GM12878 (cell line): ENCODE data around the gene ABCC4. TPM values are rescaled to one million over a fixed set of nuclear protein-coding genes. Genes with fewer than 3 reads are reported as not detected.

Source experiments
- ATAC-seq: fragments of 200-7000 bp; cut with Tn5 transposase; 3 replicates; pipeline ENCODE4 v1.9.1; 2020; ENCODE audit warnings: mild to moderate bottlenecking, moderate library complexity
- BruUV-seq: library from RNA; stranded (reverse); fragments of 400-500 nt; replicated peaks from 2 replicates; lab custom pipeline; 2021; lab: Mats Ljungman, UMichigan
- CTCF ChIA-PET: fragments of 300-600 bp; sonication (Branson Sonifier 250); formaldehyde crosslinking; extraction: SDS; loops from one replicate; lab custom pipeline; 2021; ENCODE audit warnings: inconsistent platforms; lab: Yijun Ruan, JAX
- POLR2A ChIA-PET: fragments of 350-600 bp; formaldehyde crosslinking; extraction: SDS; loops from one replicate; lab custom pipeline; 2021; ENCODE audit warnings: inconsistent platforms; lab: Charles Lee
- RAD21 ChIA-PET: fragments of 300-600 bp; sonication (Branson Sonifier 250); formaldehyde crosslinking; loops from one replicate; lab custom pipeline; 2023; ENCODE audit warnings: antibody characterized with exemption; ENCODE audit not compliant: unreplicated experiment; lab: Charles Lee
- SMC1A ChIA-PET: fragments of 300-600 bp; sonication (Branson Sonifier 250); formaldehyde crosslinking; loops from one replicate; lab custom pipeline; 2023; ENCODE audit not compliant: unreplicated experiment, uncharacterized antibody; lab: Charles Lee
- DNase-seq: peaks from one replicate; pipeline ENCODE4 v3.0.0-alpha.2; 2011; ENCODE audit warnings: low read depth, low spot score
- FAIRE-seq: peaks from 3 replicates; lab custom pipeline; 2011; peaks lifted over from hg19 to GRCh38; lab: Jason Lieb, UNC
- H2AFZ ChIP-seq: 2 replicates; pipeline ENCODE4 v1.6.0; 2011; ENCODE audit warnings: low read depth, low read length, control low read depth; ENCODE audit not compliant: control insufficient read depth
- H3K27ac ChIP-seq: 2 replicates; pipeline ENCODE4 v1.5.1; 2011; ENCODE audit warnings: control low read depth; ENCODE audit not compliant: control insufficient read depth, insufficient read depth
- H3K27me3 ChIP-seq, 2 experiments: replicated peaks in 1 of 2; 2 replicates each; pipeline versions ENCODE4 v1.6.0 to v1.6.1; 2011; ENCODE audit warnings: low read length in 1 of 2; ENCODE audit not compliant: control insufficient read depth in 2 of 2, insufficient read depth in 2 of 2
- H3K36me3 ChIP-seq, 2 experiments: 2 replicates each; pipeline ENCODE4 v1.5.1; 2011; ENCODE audit warnings: low read length in 1 of 2; ENCODE audit not compliant: control insufficient read depth in 2 of 2, insufficient read depth in 2 of 2
- H3K4me1 ChIP-seq: 2 replicates; pipeline ENCODE4 v1.6.1; 2011; ENCODE audit warnings: mild to moderate bottlenecking, low read length, moderate library complexity, mixed read lengths; ENCODE audit not compliant: control insufficient read depth, insufficient read depth
- H3K4me2 ChIP-seq: 2 replicates; pipeline ENCODE4 v1.6.0; 2011; ENCODE audit warnings: control low read depth; ENCODE audit not compliant: control insufficient read depth, insufficient read depth
- H3K4me3 ChIP-seq: fragments of 200-600 bp; sonication (generic); 2 replicates; pipeline ENCODE4 v1.5.1; 2016
- H3K79me2 ChIP-seq: 2 replicates; pipeline ENCODE4 v1.6.0; 2011; ENCODE audit warnings: low read length; ENCODE audit not compliant: control insufficient read depth, insufficient read depth
- H3K9ac ChIP-seq: 2 replicates; pipeline ENCODE4 v1.8.0; 2011; ENCODE audit warnings: low read length, control low read depth, mixed read lengths; ENCODE audit not compliant: control insufficient read depth, insufficient read depth
- H3K9me3 ChIP-seq: replicated peaks from 3 replicates; pipeline ENCODE4 v1.5.1; 2011; ENCODE audit warnings: mild to moderate bottlenecking, low read length; ENCODE audit not compliant: control insufficient read depth, insufficient read depth
- H4K20me1 ChIP-seq: 2 replicates; pipeline ENCODE4 v1.6.0; 2011; ENCODE audit not compliant: control insufficient read depth, insufficient read depth
- BMI1 ChIP-seq: fragments of 450-650 bp; IDR thresholded peaks from 2 replicates; pipeline ENCODE4 v1.6.1; 2016; ENCODE audit warnings: mild to moderate bottlenecking, moderate library complexity, borderline replicate concordance
- E4F1 ChIP-seq: fragments of 450-650 bp; IDR thresholded peaks from 2 replicates; pipeline ENCODE4 v1.6.1; 2018; ENCODE audit warnings: borderline replicate concordance, mild to moderate bottlenecking; ENCODE audit not compliant: partially characterized antibody
- EGR1 ChIP-seq, 2 experiments: IDR thresholded peaks; 1 replicate in 1 of 2; 2 replicates in 1 of 2; pipeline ENCODE4 v1.6.1; 2011 to 2012; ENCODE audit warnings: low read depth in 2 of 2, low read length in 2 of 2, borderline replicate concordance in 1 of 2, mild to moderate bottlenecking in 1 of 2, moderate library complexity in 1 of 2
- ETV6 ChIP-seq, 2 experiments: fragments of 450-650 bp in 1 of 2; IDR thresholded peaks in 1 of 2; conservative IDR thresholded peaks in 1 of 2; 2 replicates each; pipeline ENCODE4 v1.6.1; 2014; ENCODE audit warnings: antibody characterized with exemption in 1 of 2, borderline replicate concordance in 1 of 2, low read depth in 1 of 2, mild to moderate bottlenecking in 1 of 2, moderate library complexity in 1 of 2
- FOS ChIP-seq: IDR thresholded peaks from 3 replicates; pipeline ENCODE4 v1.6.1; 2011; ENCODE audit warnings: borderline replicate concordance; ENCODE audit not compliant: insufficient read length; ENCODE audit errors: extremely low read depth
- MYC ChIP-seq: IDR thresholded peaks from 2 replicates; pipeline ENCODE4 v1.6.1; 2011; ENCODE audit warnings: mild to moderate bottlenecking, low read length, moderate library complexity, inconsistent platforms; ENCODE audit not compliant: insufficient read depth, insufficient replicate concordance, insufficient read length, severe bottlenecking
- NR2C1 ChIP-seq: fragments of 450-650 bp; IDR thresholded peaks from 2 replicates; pipeline ENCODE4 v1.6.1; 2017; ENCODE audit warnings: antibody characterized with exemption, mild to moderate bottlenecking, moderate library complexity
- PAX5 ChIP-seq: IDR thresholded peaks from 2 replicates; pipeline ENCODE4 v1.6.1; 2011; ENCODE audit warnings: low read depth, low read length, borderline replicate concordance
- WGBS: methylation state at CpG from one replicate; pipeline ENCODE4 v1.1.6; 2016; ENCODE audit warnings: low lambda C conversion rate; ENCODE audit not compliant: insufficient replicate concordance, insufficient coverage; ENCODE audit errors: missing lambda C conversion rate; 5-methylcytosine and 5-hydroxymethylcytosine counted together
- in situ Hi-C: fragments of 300-500 bp; cut with MboI; formaldehyde crosslinking; loops from 9 replicates; pipeline ENCODE4 v1.14.3; 2018; ENCODE audit warnings: mixed read lengths
- intact Hi-C: fragments of 100-400 bp; cut with micrococcal nuclease; formaldehyde crosslinking; loops from one replicate; pipeline ENCODE4 v1.14.2; 2022; ENCODE audit not compliant: unreplicated experiment
- polyA plus RNA-seq, 11 experiments: library from polyadenylated mRNA; depleted of rRNA in 4 of 11; unstranded in 6 of 11; stranded (reverse) in 5 of 11; fragments of >200 nt; fragmentation: Nextera tagmentation in 4 of 11; fragmentation: Illumina TruSeq in 1 of 11; extraction: Ambion mirVana in 4 of 11; extraction: Trizol in 1 of 11; gene quantifications; 1 replicate in 1 of 11; 2 replicates in 10 of 11; pipeline versions ENCODE4 v1.2.1 to v1.2.3, GENCODE V29; 2011 to 2016; ENCODE audit warnings: inconsistent platforms in 2 of 11, missing spikeins in 2 of 11, low read depth in 1 of 11
- total RNA-seq, 4 experiments: library from RNA; depleted of rRNA in 3 of 4; stranded (reverse); fragments of >200 nt in 3 of 4; fragmentation: Illumina TruSeq in 1 of 4; extraction: Trizol in 1 of 4; gene quantifications; 2 replicates each; pipeline versions ENCODE4 v1.2.1 to v1.2.3, GENCODE V29; 2013 to 2021

The ABCC4 gene
- total and polyA plus RNA-seq, 10 of the 15 experiments (the other 5 are each of a cell fraction or from before 2014, with no cell fraction given) = 7.2 to 44.4 (median 24.1) TPM

- in situ Hi-C loops = no loop called here
- 100% methylated on average over 1 of the region's 1 CpG for WGBS
- Histone ChIP-seq H3K79me2 (no peaks in the 10 kb centered on the region), H3K4me2 (no peak overlapping the region), H3K4me1 (no peaks in the 10 kb centered on the region), H2AFZ (no peak overlapping the region), H4K20me1 (no peaks in the 10 kb centered on the region), H3K4me3 (no peak overlapping the region), H3K27me3 (no peaks in the 10 kb centered on the region), H3K36me3 (peaks cover 2 to 7% of the 10 kb centered on the region in 2 experiments), H3K9ac (no peak overlapping the region), H3K9me3 (no peaks in the 10 kb centered on the region; the same call in 2 of the 3 replicates), H3K27ac (no peak overlapping the region)
- TF ChIP-seq ETV6 (conservative IDR thresholded peaks at IDR 0.05 in 1 of 2, IDR thresholded peaks at IDR 0.05 in 1 of 2; ENCODE audit: borderline replicate concordance in 1 of 2, low read depth in 1 of 2) (no peak), MYC (no peak), PAX5 (no peak), E4F1 (no peak), EGR1 (IDR thresholded peaks at IDR 0.05; ENCODE audit: borderline replicate concordance in 1 of 2, low read depth in 2 of 2, low read length in 2 of 2) (no peak), FOS (no peak), BMI1 (no peak), NR2C1 (no peak)
- DNase-seq (no peak), ATAC-seq (no peak), FAIRE-seq (no peak)
- RAD21 ChIA-PET = interaction anchor here (1.1 kb wide), 2 partner anchors 11 to 16 kb away, joined by 3 to 5 read pairs; no protein-coding TSS in a partner anchor
- intact Hi-C loops = no loop called here
- SMC1A ChIA-PET = no interaction called here
- BruUV-seq = no TSS peak
- POLR2A ChIA-PET = no interaction called here
- CTCF ChIA-PET = no interaction called here
Measured at GRCh38 chr13:95106562-95106961, 194.7 kb downstream of the ABCC4 start.
